A549 (cell line): ENCODE data around the gene SEMA5A. TPM values are rescaled to one million over a fixed set of nuclear protein-coding genes. Genes with fewer than 3 reads are reported as not detected.

ENCODE experiments used
- ATAC-seq, 2 experiments: fragments of 200-7000 bp in 1 of 2; fragments of >200 bp in 1 of 2; cut with Nextera tagmentation in 1 of 2; cut with Tn5 transposase in 1 of 2; 3 replicates each; pipeline versions ENCODE4 v1.8.0 to v1.9.1; 2018 to 2020; ENCODE audit warnings: mild to moderate bottlenecking in 1 of 2, moderate library complexity in 1 of 2
- CTCF ChIA-PET: fragments of 300-600 bp; sonication (Branson Sonifier 250); formaldehyde crosslinking; extraction: SDS; loops from one replicate; lab custom pipeline; 2021; ENCODE audit warnings: antibody characterized with exemption, inconsistent platforms; lab: Yijun Ruan, JAX
- POLR2A ChIA-PET: fragments of 350-600 bp; formaldehyde crosslinking; extraction: SDS; loops from one replicate; lab custom pipeline; 2021; ENCODE audit warnings: antibody characterized with exemption, inconsistent platforms; lab: Yijun Ruan, JAX
- DNase-seq, 2 experiments: peaks; one replicate each; pipeline versions ENCODE4 v3.0.0 to v3.0.0-alpha.2; 2011 to 2016; ENCODE audit warnings: low read depth in 1 of 2, low spot score in 1 of 2
- FAIRE-seq: peaks from 2 replicates; lab custom pipeline; 2011; peaks lifted over from hg19 to GRCh38; lab: Jason Lieb, UNC
- H3K27ac ChIP-seq, 2 experiments: fragments of >200 bp; sonication (Bioruptor Twin); formaldehyde crosslinking; 3 replicates each; pipeline ENCODE4 v1.5.1; 2016 to 2017
- H3K4me1 ChIP-seq: fragments of >200 bp; sonication (Bioruptor Twin); formaldehyde crosslinking; 3 replicates; pipeline ENCODE4 v1.6.1; 2016
- H3K4me2 ChIP-seq: fragments of >200 bp; sonication (Bioruptor Twin); formaldehyde crosslinking; 3 replicates; pipeline ENCODE4 v1.6.1; 2016
- H3K4me3 ChIP-seq: fragments of >200 bp; sonication (Bioruptor Twin); formaldehyde crosslinking; 3 replicates; pipeline ENCODE4 v1.5.1; 2016
- H3K9me3 ChIP-seq: fragments of >200 bp; sonication (Bioruptor Twin); formaldehyde crosslinking; 3 replicates; pipeline ENCODE4 v1.6.1; 2016
- ATOH8 ChIP-seq: fragments of 250-450 bp; sonication (Bioruptor Pico); IDR thresholded peaks from 2 replicates; pipeline ENCODE4 v1.5.0; 2020; ENCODE audit warnings: low read depth, mild to moderate bottlenecking, moderate library complexity
- BHLHE40 ChIP-seq: IDR thresholded peaks from 2 replicates; pipeline ENCODE4 v1.6.1; 2012; ENCODE audit warnings: low read depth, low read length, inconsistent platforms
- CBX8 ChIP-seq: fragments of 200-600 bp; sonication (generic); IDR thresholded peaks from 2 replicates; pipeline ENCODE4 v1.6.1; 2016
- EP300 ChIP-seq, 2 experiments: fragments of >200 bp; sonication (Bioruptor Twin); formaldehyde crosslinking; IDR thresholded peaks; 2 replicates in 1 of 2; 3 replicates in 1 of 2; pipeline ENCODE4 v1.6.1; 2016 to 2017
- ESRRA ChIP-seq: fragments of 150-350 bp; IDR thresholded peaks from 2 replicates; pipeline ENCODE4 v1.6.1; 2014; ENCODE audit warnings: mild to moderate bottlenecking, low read length, borderline replicate concordance
- FOSL2 ChIP-seq, 2 experiments: fragments of 450-650 bp in 1 of 2; fragments of >200 bp in 1 of 2; sonication (Bioruptor Twin) in 1 of 2; formaldehyde crosslinking; IDR thresholded peaks; 2 replicates each; pipeline versions ENCODE4 v1.5.0 to v1.6.1; 2016 to 2020; ENCODE audit warnings: mild to moderate bottlenecking in 1 of 2, moderate library complexity in 1 of 2
- GATA3 ChIP-seq: IDR thresholded peaks from 2 replicates; pipeline ENCODE4 v1.6.1; 2012; ENCODE audit warnings: borderline replicate concordance
- HOXA7 ChIP-seq: fragments of 250-450 bp; sonication (Bioruptor Pico); IDR thresholded peaks from 2 replicates; pipeline ENCODE4 v1.5.0; 2020; ENCODE audit warnings: mild to moderate bottlenecking, moderate library complexity
- HOXB13 ChIP-seq: fragments of 250-450 bp; sonication (Bioruptor Pico); IDR thresholded peaks from 2 replicates; pipeline ENCODE4 v1.5.0; 2020; ENCODE audit warnings: low read depth, mild to moderate bottlenecking, moderate library complexity
- KDM1A ChIP-seq: fragments of 200-600 bp; sonication (generic); IDR thresholded peaks from 2 replicates; pipeline ENCODE4 v1.6.1; 2016; ENCODE audit warnings: low read depth, mild to moderate bottlenecking
- KDM5A ChIP-seq: fragments of 200-600 bp; sonication (generic); IDR thresholded peaks from 2 replicates; pipeline ENCODE4 v1.6.1; 2016; ENCODE audit warnings: antibody characterized with exemption, mild to moderate bottlenecking
- MAFK ChIP-seq: fragments of 450-650 bp; IDR thresholded peaks from 2 replicates; pipeline ENCODE4 v1.6.1; 2014; ENCODE audit not compliant: partially characterized antibody
- MAZ ChIP-seq: fragments of 150-350 bp; IDR thresholded peaks from 2 replicates; pipeline ENCODE4 v1.6.1; 2014; ENCODE audit warnings: antibody characterized with exemption, low read depth, low read length, borderline replicate concordance
- NFE2L2 ChIP-seq: fragments of 150-350 bp; conservative IDR thresholded peaks from 2 replicates; pipeline ENCODE4 v1.6.1; 2014; ENCODE audit warnings: low read length
- NPAS2 ChIP-seq: fragments of 250-450 bp; sonication (Bioruptor Pico); IDR thresholded peaks from 2 replicates; pipeline ENCODE4 v1.8.0; 2022; ENCODE audit warnings: mild to moderate bottlenecking, moderate library complexity, borderline replicate concordance
- NR3C1 ChIP-seq: fragments of >200 bp; sonication (Bioruptor Twin); formaldehyde crosslinking; IDR thresholded peaks from 3 replicates; pipeline ENCODE4 v1.6.1; 2017
- PBX3 ChIP-seq: IDR thresholded peaks from 2 replicates; pipeline ENCODE4 v1.6.1; 2012
- POLR2A ChIP-seq: IDR thresholded peaks from 2 replicates; pipeline ENCODE4 v1.6.1; 2012; ENCODE audit warnings: mild to moderate bottlenecking, low read length
- RAD21 ChIP-seq, 2 experiments: fragments of >200 bp in 1 of 2; sonication (Bioruptor Twin) in 1 of 2; formaldehyde crosslinking in 1 of 2; IDR thresholded peaks in 1 of 2; conservative IDR thresholded peaks in 1 of 2; 2 replicates in 1 of 2; 3 replicates in 1 of 2; pipeline ENCODE4 v1.6.1; 2012 to 2018; ENCODE audit warnings: inconsistent platforms in 1 of 2
- RARB ChIP-seq: fragments of 250-450 bp; sonication (Bioruptor Pico); IDR thresholded peaks from 2 replicates; pipeline ENCODE4 v1.8.0; 2021; ENCODE audit warnings: mild to moderate bottlenecking, moderate library complexity
- RCOR1 ChIP-seq: fragments of 150-350 bp; IDR thresholded peaks from 2 replicates; pipeline ENCODE4 v1.6.1; 2014; ENCODE audit warnings: antibody characterized with exemption, low read length, low read depth
- RFX5 ChIP-seq: fragments of 450-650 bp; IDR thresholded peaks from 2 replicates; pipeline ENCODE4 v1.7.1; 2014; ENCODE audit warnings: antibody characterized with exemption, mild to moderate bottlenecking, moderate library complexity
- RNF2 ChIP-seq: fragments of 200-600 bp; sonication (generic); IDR thresholded peaks from 2 replicates; pipeline ENCODE4 v1.6.1; 2016; ENCODE audit warnings: low read depth, mild to moderate bottlenecking, antibody characterized with exemption, moderate library complexity, borderline replicate concordance
- SREBF2 ChIP-seq: fragments of 450-650 bp; IDR thresholded peaks from 2 replicates; pipeline ENCODE4 v1.6.1; 2014; ENCODE audit warnings: mild to moderate bottlenecking, moderate library complexity
- USF2 ChIP-seq: fragments of 450-650 bp; IDR thresholded peaks from 2 replicates; pipeline ENCODE4 v1.6.1; 2014; ENCODE audit warnings: antibody characterized with exemption
- WGBS: methylation state at CpG from one replicate; pipeline ENCODE4 v1.1.6; 2017; ENCODE audit errors: missing lambda C conversion rate; 5-methylcytosine and 5-hydroxymethylcytosine counted together
- polyA plus RNA-seq, 4 experiments: library from polyadenylated mRNA; depleted of rRNA in 3 of 4; stranded (reverse); fragments of >200 nt; fragmentation: RNase III in 1 of 4; extraction: RNeasy Plus Mini Kit Qiagen cat#74134 plus additional on column Dnase treatment in 1 of 4; gene quantifications; 2 replicates in 3 of 4; 3 replicates in 1 of 4; pipeline ENCODE4 v1.2.3, GENCODE V29; 2011 to 2017
- TF ChIP-seq, protein P1 (sequence below): fragments of 150-350 bp; IDR thresholded peaks from 2 replicates; pipeline ENCODE4 v1.6.1; 2014; ENCODE audit warnings: low read depth, mild to moderate bottlenecking, low read length
- TF ChIP-seq, protein P2 (sequence below): fragments of >200 bp; sonication (Bioruptor Twin); formaldehyde crosslinking; IDR thresholded peaks from 3 replicates; pipeline ENCODE4 v1.5.1; 2016

Gene SEMA5A
- polyA plus RNA-seq, 2 of the 4 experiments (the other 2 are of a cell fraction) = not detected

DNA sequence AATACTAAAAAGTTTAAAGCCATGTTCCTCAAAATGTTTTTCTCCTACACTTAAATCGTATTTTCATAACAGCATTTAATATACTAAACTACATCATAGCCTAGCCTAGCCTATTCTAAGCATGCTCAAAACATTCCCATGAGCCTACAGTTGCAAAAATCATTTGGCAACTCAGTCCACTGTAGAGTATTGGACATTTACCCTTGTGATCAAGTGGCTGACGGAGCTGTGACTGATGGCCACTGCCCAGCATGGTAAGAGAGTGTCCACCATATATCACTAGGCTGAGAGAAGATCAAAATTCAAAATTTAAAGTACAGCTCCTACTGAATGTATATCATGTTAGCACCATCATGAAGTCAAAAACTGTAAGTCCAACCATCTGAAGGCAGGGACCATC is 30.9 kb downstream of the SEMA5A start (continued):
- no peak for TF ChIP-seq RARB

DNA sequence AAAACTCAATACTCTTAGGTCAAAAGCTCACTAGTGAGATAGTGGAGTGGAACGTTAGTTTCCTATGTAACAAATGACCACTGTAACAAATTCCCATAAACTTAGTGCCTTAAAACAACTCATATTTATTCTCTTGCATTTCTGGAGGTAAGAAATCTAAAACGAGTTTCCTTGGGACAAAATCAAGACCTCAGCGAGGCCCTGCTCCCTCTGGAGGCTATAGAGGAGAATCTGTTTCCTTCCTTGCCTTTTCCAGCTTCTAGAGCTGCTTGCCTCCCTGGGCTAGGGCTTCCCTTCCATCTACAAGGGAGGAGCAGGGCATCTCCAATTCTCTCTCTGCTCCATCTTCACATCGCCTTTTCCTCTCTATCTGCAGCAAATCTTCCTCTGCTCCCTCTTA is 32.0 kb downstream of the SEMA5A start:
- 2% methylated on average over 4 of the region's 4 CpGs for WGBS
- TF ChIP-seq PBX3 (no peak), BHLHE40 (no peak), RAD21 (conservative IDR thresholded peaks at IDR 0.05 in 1 of 2, IDR thresholded peaks at IDR 0.05 in 1 of 2) (no peak), ESRRA (no peak), RFX5 (no peak), EP300 (IDR thresholded peaks at IDR 0.05) (no peak)
- no peaks in the 10 kb centered on the region for H3K4me1 ChIP-seq
- no peaks in the 10 kb centered on the region for H3K9me3 ChIP-seq
- H3K4me3 ChIP-seq = no peak overlapping the region
- no peak overlapping the region for H3K27ac ChIP-seq
- CTCF ChIA-PET = no interaction called here
- H3K4me2 ChIP-seq = no peak overlapping the region
- POLR2A ChIA-PET = no interaction called here
- DNase-seq = no peak
- no peak for ATAC-seq
- no peak for FAIRE-seq

DNA sequence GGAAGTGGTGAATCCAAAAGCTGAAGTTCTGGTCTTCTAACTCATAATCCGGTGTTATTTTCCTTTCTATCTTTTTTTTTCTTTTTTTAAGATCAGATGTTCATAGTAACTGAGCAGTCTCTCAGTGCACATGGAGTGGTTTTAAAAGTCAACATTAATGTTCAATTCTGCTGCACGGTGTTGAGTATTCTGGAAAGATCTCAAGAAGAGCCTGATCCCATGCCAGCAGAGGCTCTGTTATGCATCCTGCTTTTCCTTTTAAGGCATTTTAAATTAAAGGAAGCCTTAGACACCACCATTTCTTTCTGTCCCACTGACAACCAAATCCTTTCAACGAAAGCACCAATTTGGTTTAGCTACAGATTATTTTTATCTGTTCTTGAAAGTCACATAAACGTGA is 33.4 kb downstream of the SEMA5A start:
- ChIA-PET POLR2A (no interaction called here), CTCF (no interaction called here)
- Histone ChIP-seq H3K4me3 (no peak overlapping the region), H3K9me3 (no peaks in the 10 kb centered on the region), H3K4me2 (no peak overlapping the region), H3K27ac (no peak overlapping the region), H3K4me1 (no peaks in the 10 kb centered on the region)
- WGBS = 24% methylated on average over 4 of the region's 4 CpGs
- no peak for DNase-seq
- ATAC-seq = no peak
- FAIRE-seq = no peak
- TF ChIP-seq, protein P1, sequence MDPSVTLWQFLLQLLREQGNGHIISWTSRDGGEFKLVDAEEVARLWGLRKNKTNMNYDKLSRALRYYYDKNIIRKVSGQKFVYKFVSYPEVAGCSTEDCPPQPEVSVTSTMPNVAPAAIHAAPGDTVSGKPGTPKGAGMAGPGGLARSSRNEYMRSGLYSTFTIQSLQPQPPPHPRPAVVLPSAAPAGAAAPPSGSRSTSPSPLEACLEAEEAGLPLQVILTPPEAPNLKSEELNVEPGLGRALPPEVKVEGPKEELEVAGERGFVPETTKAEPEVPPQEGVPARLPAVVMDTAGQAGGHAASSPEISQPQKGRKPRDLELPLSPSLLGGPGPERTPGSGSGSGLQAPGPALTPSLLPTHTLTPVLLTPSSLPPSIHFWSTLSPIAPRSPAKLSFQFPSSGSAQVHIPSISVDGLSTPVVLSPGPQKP = no peak
- no peak for TF ChIP-seq USF2
- no peak for TF ChIP-seq FOSL2 (IDR thresholded peaks at IDR 0.05)
- TF ChIP-seq FOSL2 (CRISPR knock-in tag; IDR thresholded peaks at IDR 0.05) = no peak
- no peak for TF ChIP-seq NFE2L2
- no peak for TF ChIP-seq HOXA7 (CRISPR knock-in tag)
- no peak for TF ChIP-seq NPAS2 (CRISPR knock-in tag)
- no peak for TF ChIP-seq MAFK
- no peak for TF ChIP-seq RNF2
- TF ChIP-seq CBX8 = no peak
- no peak for TF ChIP-seq KDM5A

DNA sequence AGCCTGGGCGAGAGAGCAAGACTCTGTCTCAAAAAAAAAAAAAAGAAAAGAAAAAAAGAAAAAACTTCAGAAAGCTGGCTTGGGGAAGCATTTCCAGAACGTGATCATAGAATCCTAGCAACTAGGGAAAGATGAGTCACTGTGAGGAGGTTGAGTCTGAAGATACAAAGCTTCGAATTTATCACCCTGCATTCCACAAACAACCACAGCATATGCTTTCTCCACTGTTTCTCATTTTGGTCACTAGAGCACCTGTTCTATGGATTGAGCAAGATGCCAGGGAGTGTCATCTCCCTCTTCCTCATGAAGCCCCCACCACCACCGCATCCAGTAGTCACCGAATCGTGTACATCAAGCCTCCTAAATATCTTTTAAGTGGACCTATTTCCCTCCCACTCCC is 37.9 kb downstream of the SEMA5A start:
- FAIRE-seq (no peak), ATAC-seq (no peak), DNase-seq (no peak)
- TF ChIP-seq KDM1A (no peak), HOXB13 (CRISPR knock-in tag) (no peak), BHLHE40 (no peak), PBX3 (no peak), POLR2A (no peak), RAD21 (conservative IDR thresholded peaks at IDR 0.05 in 1 of 2, IDR thresholded peaks at IDR 0.05 in 1 of 2) (no peak), CBX8 (no peak), MAZ (no peak), NR3C1 (no peak), SREBF2 (no peak), FOSL2 (IDR thresholded peaks at IDR 0.05) (no peak), FOSL2 (CRISPR knock-in tag; IDR thresholded peaks at IDR 0.05) (no peak), ATOH8 (CRISPR knock-in tag) (no peak), GATA3 (no peak), RCOR1 (no peak)
- TF ChIP-seq, protein P2, sequence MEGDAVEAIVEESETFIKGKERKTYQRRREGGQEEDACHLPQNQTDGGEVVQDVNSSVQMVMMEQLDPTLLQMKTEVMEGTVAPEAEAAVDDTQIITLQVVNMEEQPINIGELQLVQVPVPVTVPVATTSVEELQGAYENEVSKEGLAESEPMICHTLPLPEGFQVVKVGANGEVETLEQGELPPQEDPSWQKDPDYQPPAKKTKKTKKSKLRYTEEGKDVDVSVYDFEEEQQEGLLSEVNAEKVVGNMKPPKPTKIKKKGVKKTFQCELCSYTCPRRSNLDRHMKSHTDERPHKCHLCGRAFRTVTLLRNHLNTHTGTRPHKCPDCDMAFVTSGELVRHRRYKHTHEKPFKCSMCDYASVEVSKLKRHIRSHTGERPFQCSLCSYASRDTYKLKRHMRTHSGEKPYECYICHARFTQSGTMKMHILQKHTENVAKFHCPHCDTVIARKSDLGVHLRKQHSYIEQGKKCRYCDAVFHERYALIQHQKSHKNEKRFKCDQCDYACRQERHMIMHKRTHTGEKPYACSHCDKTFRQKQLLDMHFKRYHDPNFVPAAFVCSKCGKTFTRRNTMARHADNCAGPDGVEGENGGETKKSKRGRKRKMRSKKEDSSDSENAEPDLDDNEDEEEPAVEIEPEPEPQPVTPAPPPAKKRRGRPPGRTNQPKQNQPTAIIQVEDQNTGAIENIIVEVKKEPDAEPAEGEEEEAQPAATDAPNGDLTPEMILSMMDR = no peak
- Histone ChIP-seq H3K4me3 (no peak overlapping the region), H3K4me2 (no peak overlapping the region), H3K4me1 (no peaks in the 10 kb centered on the region), H3K9me3 (no peaks in the 10 kb centered on the region), H3K27ac (no peak overlapping the region)
- ChIA-PET POLR2A (no interaction called here), CTCF (interaction anchor here (0.8 kb wide), 1 partner anchor 11 kb away, joined by 3 read pairs; no protein-coding TSS in a partner anchor)
- 9% methylated on average over 6 of the region's 6 CpGs for WGBS
